ENCODE results near the gene NXPE3. TPM values are rescaled to one million over a fixed set of nuclear protein-coding genes. Genes with fewer than 3 reads are reported as not detected.
A peak's percentile ranks its signal among the peaks of the same experiment; 100 is the strongest.

NXPE3 gene
- total and polyA plus RNA-seq, 8 donors = 10.0 to 17.0 (median 12.8) TPM

DNA sequence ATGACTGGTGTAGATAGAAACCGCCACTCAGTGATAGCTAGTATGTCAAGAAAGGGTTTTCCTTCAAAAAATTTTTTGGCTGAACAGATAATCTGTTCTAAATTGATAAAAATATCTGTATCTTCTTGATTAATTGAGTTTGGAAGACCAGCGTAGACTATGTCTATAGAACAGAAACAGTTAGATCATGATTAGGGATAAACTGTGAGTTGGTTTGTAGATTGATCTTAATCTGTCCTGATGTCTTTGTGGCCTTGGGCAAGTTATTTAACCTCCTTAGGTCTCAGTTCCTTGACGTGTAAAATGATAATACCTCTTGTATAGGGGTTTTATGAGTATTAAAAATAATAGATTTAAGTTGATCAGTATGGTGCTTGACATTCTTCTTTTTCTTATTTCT lies 75.0 kb downstream of the NXPE3 start:
- peaks cover 26 to 74% of the 10 kb centered on the region in 2 donors for H3K36me3 ChIP-seq
- peak overlapping the region in 1 of 2 donors; percentile 76 for H3K4me3 ChIP-seq
- peaks cover 0 to 67% of the 10 kb centered on the region in 2 donors for H3K4me1 ChIP-seq
- TF ChIP-seq, protein P1, sequence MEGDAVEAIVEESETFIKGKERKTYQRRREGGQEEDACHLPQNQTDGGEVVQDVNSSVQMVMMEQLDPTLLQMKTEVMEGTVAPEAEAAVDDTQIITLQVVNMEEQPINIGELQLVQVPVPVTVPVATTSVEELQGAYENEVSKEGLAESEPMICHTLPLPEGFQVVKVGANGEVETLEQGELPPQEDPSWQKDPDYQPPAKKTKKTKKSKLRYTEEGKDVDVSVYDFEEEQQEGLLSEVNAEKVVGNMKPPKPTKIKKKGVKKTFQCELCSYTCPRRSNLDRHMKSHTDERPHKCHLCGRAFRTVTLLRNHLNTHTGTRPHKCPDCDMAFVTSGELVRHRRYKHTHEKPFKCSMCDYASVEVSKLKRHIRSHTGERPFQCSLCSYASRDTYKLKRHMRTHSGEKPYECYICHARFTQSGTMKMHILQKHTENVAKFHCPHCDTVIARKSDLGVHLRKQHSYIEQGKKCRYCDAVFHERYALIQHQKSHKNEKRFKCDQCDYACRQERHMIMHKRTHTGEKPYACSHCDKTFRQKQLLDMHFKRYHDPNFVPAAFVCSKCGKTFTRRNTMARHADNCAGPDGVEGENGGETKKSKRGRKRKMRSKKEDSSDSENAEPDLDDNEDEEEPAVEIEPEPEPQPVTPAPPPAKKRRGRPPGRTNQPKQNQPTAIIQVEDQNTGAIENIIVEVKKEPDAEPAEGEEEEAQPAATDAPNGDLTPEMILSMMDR (IDR thresholded peaks at IDR 0.05) = no peak
- peak overlapping the region in 1 of 2 donors; percentile 33 for H3K27ac ChIP-seq
- DNase-seq (no peak), ATAC-seq (no peak)
- H3K27me3 ChIP-seq = no peaks in the 10 kb centered on the region
- intact Hi-C loops (cut with DNase I) = no loop called here
- no peaks in the 10 kb centered on the region for H3K9me3 ChIP-seq

DNA sequence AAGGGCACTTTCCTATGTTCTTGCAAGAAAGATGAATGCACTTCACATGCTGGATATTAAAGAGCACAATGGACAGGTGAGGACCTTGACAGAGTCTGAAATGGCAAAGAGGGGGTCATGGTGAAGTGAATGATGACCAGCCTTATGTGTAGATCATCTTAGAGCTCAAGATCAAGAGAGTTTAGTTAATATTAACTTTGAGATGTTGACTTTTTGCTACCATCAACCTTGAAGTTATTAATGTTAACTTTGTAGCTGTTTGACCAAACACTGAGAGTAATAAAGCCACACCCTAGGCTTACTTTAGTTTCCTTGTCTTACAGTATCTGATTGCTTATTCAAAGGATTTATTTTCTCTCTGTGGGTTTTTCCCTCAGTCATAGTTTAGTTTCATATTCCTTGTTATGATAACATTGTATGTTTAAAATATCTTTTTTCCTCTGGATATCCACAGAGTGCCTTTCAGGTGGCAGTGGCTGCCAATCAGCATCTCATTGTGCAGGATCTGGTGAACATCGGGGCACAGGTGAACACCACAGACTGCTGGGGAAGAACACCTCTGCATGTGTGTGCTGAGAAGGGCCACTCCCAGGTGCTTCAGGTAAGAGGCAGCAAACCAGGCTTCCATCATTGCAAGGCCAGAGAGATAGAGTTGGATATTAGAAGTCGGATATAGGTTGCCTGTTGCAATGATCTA lies 75.7 kb downstream of the NXPE3 start:
- DNase-seq (no peak), ATAC-seq (peak; percentile 51)
- Histone ChIP-seq H3K4me3 (no peak overlapping the region), H3K9me3 (no peaks in the 10 kb centered on the region), H3K36me3 (peaks cover 26 to 81% of the 10 kb centered on the region in 2 donors), H3K27ac (peak overlapping the region; percentile 14 to 33), H3K27me3 (no peaks in the 10 kb centered on the region), H3K4me1 (peaks cover 0 to 67% of the 10 kb centered on the region in 2 donors)
- TF ChIP-seq, protein P1 (IDR thresholded peaks at IDR 0.05) = no peak
- intact Hi-C loops (cut with DNase I) = no loop called here

DNA sequence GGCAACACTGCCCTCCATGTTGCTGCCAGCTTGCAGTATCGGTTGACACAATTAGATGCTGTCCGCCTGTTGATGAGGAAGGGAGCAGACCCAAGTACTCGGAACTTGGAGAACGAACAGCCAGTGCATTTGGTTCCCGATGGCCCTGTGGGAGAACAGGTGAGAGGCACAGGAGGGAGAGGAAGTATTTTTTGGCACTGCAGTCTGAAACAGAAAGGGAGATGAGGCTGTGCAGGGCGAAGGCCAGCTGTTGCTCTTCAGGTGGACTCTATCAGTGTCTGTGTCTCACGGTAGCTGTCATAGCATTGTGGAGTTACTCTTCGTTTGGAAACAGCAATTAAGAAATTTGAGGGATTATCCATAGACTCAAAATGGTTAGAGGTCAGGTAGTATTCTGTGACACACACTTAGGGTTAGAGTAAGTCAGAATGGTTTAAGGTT lies 78.3 kb downstream of the NXPE3 start:
- H3K36me3 ChIP-seq = peaks cover 29 to 100% of the 10 kb centered on the region in 2 donors
- intact Hi-C loops (cut with DNase I) = no loop called here
- H3K27me3 ChIP-seq = no peaks in the 10 kb centered on the region
- H3K27ac ChIP-seq = no peak overlapping the region
- TF ChIP-seq, protein P1 (IDR thresholded peaks at IDR 0.05) = no peak
- no peaks in the 10 kb centered on the region for H3K9me3 ChIP-seq
- no peak for ATAC-seq
- DNase-seq = no peak
- peaks cover 0 to 57% of the 10 kb centered on the region in 2 donors for H3K4me1 ChIP-seq
- H3K4me3 ChIP-seq = peak overlapping the region in 1 of 2 donors; percentile 2

DNA sequence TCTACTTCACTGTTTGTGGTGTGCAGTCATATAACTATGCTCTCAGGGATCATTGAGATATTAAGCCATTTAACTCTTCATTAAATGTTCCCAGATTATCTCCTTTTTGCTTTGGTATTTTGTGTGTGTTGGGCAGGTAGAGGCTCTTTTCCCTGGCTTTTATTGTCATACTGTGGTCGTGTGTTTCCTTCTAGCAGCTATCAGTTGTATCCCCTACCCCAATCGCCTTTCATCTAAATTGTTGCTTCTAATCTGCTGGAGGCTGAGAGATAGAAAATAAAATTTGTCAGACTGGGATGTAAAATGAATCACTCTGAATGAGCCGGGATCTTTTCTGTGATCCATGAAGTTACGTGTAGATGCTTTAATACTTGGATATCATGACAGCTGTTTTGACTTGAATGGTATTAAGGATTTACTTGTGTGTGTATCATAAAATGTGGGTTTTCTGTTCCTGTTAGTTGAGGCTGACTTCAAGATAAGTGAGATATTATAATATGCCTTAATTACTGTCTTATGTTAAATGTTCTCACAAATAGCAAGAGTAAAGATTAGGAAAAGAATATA lies 79.5 kb downstream of the NXPE3 start:
- H3K4me1 ChIP-seq = peaks cover 0 to 44% of the 10 kb centered on the region in 2 donors
- H3K27ac ChIP-seq = no peak overlapping the region
- TF ChIP-seq, protein P1 (IDR thresholded peaks at IDR 0.05) = no peak
- DNase-seq = no peak
- peaks cover 18 to 99% of the 10 kb centered on the region in 2 donors for H3K36me3 ChIP-seq
- no peaks in the 10 kb centered on the region for H3K27me3 ChIP-seq
- H3K9me3 ChIP-seq = no peaks in the 10 kb centered on the region
- intact Hi-C loops (cut with DNase I) = no loop called here
- no peak for ATAC-seq
- H3K4me3 ChIP-seq = no peak overlapping the region

DNA sequence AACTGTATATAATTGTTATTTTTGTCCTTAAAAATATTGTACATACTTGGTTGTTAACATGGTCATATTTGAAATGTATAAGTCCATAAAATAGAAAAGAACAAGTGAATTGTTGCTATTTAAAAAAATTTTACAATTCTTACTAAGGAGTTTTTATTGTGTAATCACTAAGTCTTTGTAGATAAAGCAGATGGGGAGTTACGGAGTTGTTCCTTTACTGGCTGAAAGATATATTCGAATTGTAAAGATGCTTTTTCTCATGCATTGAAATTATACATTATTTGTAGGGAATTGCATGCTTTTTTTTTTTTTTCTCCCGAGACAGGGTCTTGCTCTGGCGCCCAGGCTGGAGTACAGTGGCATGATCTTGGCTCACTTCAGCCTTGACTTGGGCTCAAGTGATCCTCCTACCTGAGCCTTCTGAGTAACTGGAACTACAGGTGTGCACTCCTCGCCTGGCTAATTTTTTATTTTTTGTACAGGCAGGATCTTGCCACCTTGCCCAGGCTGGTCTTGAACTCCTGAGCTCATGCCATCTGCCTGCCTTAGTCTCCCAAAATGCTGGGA lies 81.0 kb downstream of the NXPE3 start:
- no peak overlapping the region for H3K27ac ChIP-seq
- TF ChIP-seq, protein P1 (IDR thresholded peaks at IDR 0.05) = no peak
- DNase-seq (no peak), ATAC-seq (no peak)
- H3K9me3 ChIP-seq = no peaks in the 10 kb centered on the region
- intact Hi-C loops (cut with DNase I) = no loop called here
- no peaks in the 10 kb centered on the region for H3K27me3 ChIP-seq
- peaks cover 0 to 30% of the 10 kb centered on the region in 2 donors for H3K4me1 ChIP-seq
- H3K36me3 ChIP-seq = peaks cover 12 to 84% of the 10 kb centered on the region in 2 donors
- no peak overlapping the region for H3K4me3 ChIP-seq
